CD4-positive, alpha-beta T cell (primary cell): ENCODE measurements around the gene NUDT14. TPM values are rescaled to one million over a fixed set of nuclear protein-coding genes. Genes with fewer than 3 reads are reported as not detected.

Source experiments
- ATAC-seq: fragments of 200-7000 bp; cut with Tn5 transposase; one replicate; pipeline ENCODE4 v1.10.0; 2022; ENCODE audit warnings: mild to moderate bottlenecking; ENCODE audit not compliant: poor library complexity
- CTCF ChIA-PET: fragments of 350-600 bp; sonication (Branson Sonifier 250); formaldehyde crosslinking; loops from one replicate; lab custom pipeline; 2021; ENCODE audit warnings: antibody characterized with exemption, inconsistent platforms; lab: Charles Lee
- POLR2A ChIA-PET: fragments of 350-600 bp; sonication (Branson Sonifier 250); formaldehyde crosslinking; loops from one replicate; lab custom pipeline; 2021; ENCODE audit warnings: antibody characterized with exemption, inconsistent platforms; lab: Charles Lee
- DNase-seq, 14 experiments: peaks; one replicate each; pipeline ENCODE4 v3.0.0-alpha.2; 2013 to 2020; ENCODE audit warnings: mixed read lengths in 2 of 14
- H3K27ac ChIP-seq, 2 donors: one replicate each; pipeline versions ENCODE4 v1.5.1 to v1.7.0; 2013; ENCODE audit warnings: low read length in 2 of 2, low read depth in 1 of 2, mild to moderate bottlenecking in 1 of 2
- H3K27me3 ChIP-seq, 2 experiments: 1 replicate in 1 of 2; 2 replicates in 1 of 2; pipeline versions ENCODE4 v1.6.1 to v1.7.0; 2013; ENCODE audit warnings: low read length in 2 of 2, control low read depth in 1 of 2, mild to moderate bottlenecking in 1 of 2, moderate library complexity in 1 of 2; ENCODE audit not compliant: insufficient read depth in 2 of 2, control insufficient read depth in 1 of 2
- H3K36me3 ChIP-seq: one replicate; pipeline ENCODE4 v1.6.1; 2013; ENCODE audit warnings: low read length, control low read depth; ENCODE audit not compliant: insufficient read depth
- H3K4me1 ChIP-seq: one replicate; pipeline ENCODE4 v1.6.1; 2013; ENCODE audit warnings: low read length, control low read depth; ENCODE audit not compliant: insufficient read depth
- H3K4me3 ChIP-seq: one replicate; pipeline ENCODE4 v1.5.1; 2013; ENCODE audit warnings: mild to moderate bottlenecking, low read length, moderate library complexity
- H3K9me3 ChIP-seq, 2 experiments: 1 replicate in 1 of 2; 2 replicates in 1 of 2; pipeline versions ENCODE4 v1.6.1 to v1.7.0; 2013; ENCODE audit warnings: low read length in 2 of 2, mild to moderate bottlenecking in 2 of 2, control low read depth in 1 of 2, moderate library complexity in 1 of 2; ENCODE audit not compliant: control insufficient read depth in 1 of 2, insufficient read depth in 1 of 2
- H3K27ac Mint-ChIP-seq: one replicate; pipeline ENCODE4 v1.8.0; 2020; ENCODE audit warnings: mixed read lengths
- H3K27me3 Mint-ChIP-seq: one replicate; pipeline ENCODE4 v1.8.0; 2021; ENCODE audit warnings: mixed read lengths
- H3K36me3 Mint-ChIP-seq: one replicate; pipeline ENCODE4 v1.8.0; 2021; ENCODE audit warnings: low read depth, mixed read lengths
- H3K4me1 Mint-ChIP-seq: one replicate; pipeline ENCODE4 v1.8.0; 2021; ENCODE audit warnings: low read depth, mixed read lengths
- H3K4me3 Mint-ChIP-seq: one replicate; pipeline ENCODE4 v1.8.0; 2020; ENCODE audit warnings: mild to moderate bottlenecking, mixed read lengths
- H3K9me3 Mint-ChIP-seq: one replicate; pipeline ENCODE4 v1.8.0; 2020; ENCODE audit warnings: mixed read lengths
- intact Hi-C, 2 experiments: fragments of 100-400 bp; cut with DNase I in 1 of 2; cut with micrococcal nuclease in 1 of 2; formaldehyde crosslinking; loops; one replicate each; pipeline versions ENCODE4 v1.15.1 to v1.9.0; 2023 to 2025; cut with DNase I, micrococcal nuclease
- total RNA-seq, 174 experiments: library from RNA in 2 of 174; stranded (reverse) in 2 of 174; gene quantifications; one replicate each; pipeline ENCODE4 v1.2.3 and lab custom pipeline; 2021 to 2026
- TF ChIP-seq, protein P1 (sequence below): fragments of 200-600 bp; IDR thresholded peaks from one replicate; pipeline ENCODE4 v1.8.0; 2022; ENCODE audit warnings: antibody characterized with exemption, mild to moderate bottlenecking

The NUDT14 gene
- total RNA-seq, 2 experiments from 2014 or later = 9.0 to 9.2 TPM

- Mint-ChIP-seq H3K9me3 (no peaks in the 10 kb centered on the region), H3K27me3 (peaks cover 22% of the 10 kb centered on the region), H3K36me3 (no peaks in the 10 kb centered on the region), H3K27ac (no peak overlapping the region), H3K4me3 (peak overlapping the region; percentile 48), H3K4me1 (peaks cover 7% of the 10 kb centered on the region)
- peaks cover 0 to 19% of the 10 kb centered on the region in 2 experiments for H3K9me3 ChIP-seq
- H3K4me1 ChIP-seq = peaks cover 37% of the 10 kb centered on the region
- no peaks in the 10 kb centered on the region for H3K36me3 ChIP-seq
- peaks cover 26 to 28% of the 10 kb centered on the region in 2 experiments for H3K27me3 ChIP-seq
- peak in 8 of 14 experiments; percentile 15 to 70 (median 32) for DNase-seq
- peak; percentile 56 for ATAC-seq
- H3K4me3 ChIP-seq = no peak overlapping the region
- intact Hi-C loops = loop anchor here in 1 of 2 experiments (5.0 kb wide), 1 partner anchor 77 kb away; no protein-coding TSS in a partner anchor
- ChIA-PET CTCF (interaction anchor here (0.9 to 1.5 kb wide), 2 partner anchors 11 to 202 kb away, joined by 3 to 4 read pairs; no protein-coding TSS in a partner anchor), POLR2A (no interaction called here)
- TF ChIP-seq, protein P1, sequence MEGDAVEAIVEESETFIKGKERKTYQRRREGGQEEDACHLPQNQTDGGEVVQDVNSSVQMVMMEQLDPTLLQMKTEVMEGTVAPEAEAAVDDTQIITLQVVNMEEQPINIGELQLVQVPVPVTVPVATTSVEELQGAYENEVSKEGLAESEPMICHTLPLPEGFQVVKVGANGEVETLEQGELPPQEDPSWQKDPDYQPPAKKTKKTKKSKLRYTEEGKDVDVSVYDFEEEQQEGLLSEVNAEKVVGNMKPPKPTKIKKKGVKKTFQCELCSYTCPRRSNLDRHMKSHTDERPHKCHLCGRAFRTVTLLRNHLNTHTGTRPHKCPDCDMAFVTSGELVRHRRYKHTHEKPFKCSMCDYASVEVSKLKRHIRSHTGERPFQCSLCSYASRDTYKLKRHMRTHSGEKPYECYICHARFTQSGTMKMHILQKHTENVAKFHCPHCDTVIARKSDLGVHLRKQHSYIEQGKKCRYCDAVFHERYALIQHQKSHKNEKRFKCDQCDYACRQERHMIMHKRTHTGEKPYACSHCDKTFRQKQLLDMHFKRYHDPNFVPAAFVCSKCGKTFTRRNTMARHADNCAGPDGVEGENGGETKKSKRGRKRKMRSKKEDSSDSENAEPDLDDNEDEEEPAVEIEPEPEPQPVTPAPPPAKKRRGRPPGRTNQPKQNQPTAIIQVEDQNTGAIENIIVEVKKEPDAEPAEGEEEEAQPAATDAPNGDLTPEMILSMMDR = peak; percentile 42
- no peak overlapping the region for H3K27ac ChIP-seq
Measured at GRCh38 chr14:105168979-105169507, 12.1 kb downstream of the NUDT14 start.

DNA sequence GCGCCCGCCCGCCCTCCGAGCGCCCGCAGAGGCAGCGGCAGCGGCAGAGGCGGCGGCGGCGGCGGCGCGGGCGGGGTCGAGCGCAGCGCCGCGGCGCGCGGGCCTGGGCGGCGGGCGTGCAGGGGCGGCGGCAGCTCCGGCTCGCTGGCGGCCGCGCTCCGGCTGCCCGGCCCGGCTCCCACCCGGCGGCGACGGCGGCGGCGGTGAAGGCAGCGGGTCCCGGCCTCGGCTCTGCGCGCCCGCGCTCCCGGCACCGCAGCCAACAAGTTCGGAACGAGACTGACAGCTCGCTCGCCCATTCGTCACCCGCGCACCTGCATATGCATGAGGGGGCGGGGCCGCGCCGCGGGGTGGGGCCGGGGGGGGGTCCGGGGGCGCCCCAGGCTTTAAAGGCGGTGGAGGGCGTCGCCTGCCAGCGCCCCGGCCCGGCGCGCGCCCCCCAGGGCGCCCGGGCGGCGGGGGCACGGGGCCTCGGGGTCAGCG lies 12.6 kb downstream of the NUDT14 start, which contains the start of gene JAG2:
Gene JAG2 (minus strand): TSS at position 281 of the 483 bp plus-strand sequence. CDS start 356 bp downstream, outside the sequence.
- no peaks in the 10 kb centered on the region for H3K36me3 Mint-ChIP-seq
- Histone ChIP-seq H3K27ac (no peak within 1 kb of the TSS), H3K4me1 (peaks cover 33% of the 10 kb centered on the region), H3K36me3 (no peaks in the 10 kb centered on the region), H3K27me3 (peaks cover 26 to 28% of the 10 kb centered on the region in 2 experiments), H3K9me3 (peaks cover 0 to 19% of the 10 kb centered on the region in 2 experiments), H3K4me3 (no peak within 1 kb of the TSS)
- H3K27me3 Mint-ChIP-seq = peaks cover 22% of the 10 kb centered on the region
- H3K4me3 Mint-ChIP-seq = peak within 1 kb of the TSS; percentile 80
- TF ChIP-seq, protein P1 = no peak
- peak in 12 of 14 experiments; percentile 33 to 80 (median 50) for DNase-seq
- H3K27ac Mint-ChIP-seq = no peak within 1 kb of the TSS
- H3K4me1 Mint-ChIP-seq = peaks cover 7% of the 10 kb centered on the region
- no peaks in the 10 kb centered on the region for H3K9me3 Mint-ChIP-seq
- CTCF ChIA-PET = interaction anchor here (0.7 to 1.5 kb wide), 2 partner anchors 12 kb away, joined by 3 to 4 read pairs; no protein-coding TSS in a partner anchor
- POLR2A ChIA-PET = no interaction called here
- intact Hi-C loops = loop anchor here in 1 of 2 experiments (5.0 kb wide), 1 partner anchor 76 kb away; no protein-coding TSS in a partner anchor
- peak; percentile 67 for ATAC-seq

DNA sequence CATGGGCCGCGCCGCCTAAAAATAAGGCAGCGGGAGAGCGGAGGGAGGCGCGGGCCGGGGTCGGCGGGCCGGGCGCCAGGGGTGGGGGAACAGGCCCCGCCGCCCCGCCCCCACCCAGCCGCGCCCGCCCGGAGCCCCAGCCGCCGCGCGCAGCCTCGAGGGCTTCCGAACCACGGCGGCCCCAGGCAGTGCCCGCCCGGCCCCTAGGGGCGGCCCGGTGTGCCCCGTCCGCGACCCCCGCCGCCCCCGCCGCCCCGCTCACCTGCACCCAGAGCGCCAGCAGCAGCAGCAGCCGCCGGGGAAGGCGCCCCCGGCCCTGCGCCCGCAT lies 13.1 kb downstream of the NUDT14 start:
- intact Hi-C loops = loop anchor here in 1 of 2 experiments (5.0 kb wide), 1 partner anchor 76 kb away; no protein-coding TSS in a partner anchor
- TF ChIP-seq, protein P1 = no peak
- Histone ChIP-seq H3K4me1 (peaks cover 33% of the 10 kb centered on the region), H3K36me3 (no peaks in the 10 kb centered on the region), H3K27ac (no peak overlapping the region), H3K27me3 (peaks cover 26 to 28% of the 10 kb centered on the region in 2 experiments), H3K4me3 (no peak overlapping the region), H3K9me3 (peaks cover 0 to 19% of the 10 kb centered on the region in 2 experiments)
- ATAC-seq (peak; percentile 4), DNase-seq (no peak)
- CTCF ChIA-PET = interaction anchor here (0.7 kb wide), 1 partner anchor 12 kb away, joined by 3 read pairs; no protein-coding TSS in a partner anchor
- H3K4me1 Mint-ChIP-seq = peaks cover 7% of the 10 kb centered on the region
- no peaks in the 10 kb centered on the region for H3K36me3 Mint-ChIP-seq
- POLR2A ChIA-PET = no interaction called here
- no peak overlapping the region for H3K27ac Mint-ChIP-seq
- peak overlapping the region; percentile 65 for H3K4me3 Mint-ChIP-seq
- no peaks in the 10 kb centered on the region for H3K9me3 Mint-ChIP-seq
- H3K27me3 Mint-ChIP-seq = peaks cover 22% of the 10 kb centered on the region
